K562 (cell line): ENCODE measurements around the gene CCDC144A. TPM values are rescaled to one million over a fixed set of nuclear protein-coding genes. Genes with fewer than 3 reads are reported as not detected.
A peak's percentile ranks its signal among the peaks of the same experiment; 100 is the strongest.
"Not testable (repeated sequence)": the region's sequence is repeated elsewhere in the genome, so short reads cannot be mapped to it uniquely, and the experiment has no call there.

Experiments
- ATAC-seq: fragments of 200-7000 bp; cut with Tn5 transposase; 3 replicates; pipeline ENCODE4 v1.9.1; 2020; ENCODE audit warnings: moderate library complexity
- BruUV-seq: library from RNA; stranded (reverse); fragments of 400-500 nt; replicated peaks from 2 replicates; lab custom pipeline; 2021; lab: Mats Ljungman, UMichigan
- CTCF ChIA-PET: fragments of 300-600 bp; formaldehyde crosslinking; extraction: SDS; loops from one replicate; lab custom pipeline; 2021; ENCODE audit warnings: low intra/inter-chr PET ratio; lab: Yijun Ruan, JAX
- POLR2A ChIA-PET: fragments of 300-600, 350-650 bp; sonication (Branson Sonifier 250); formaldehyde crosslinking; extraction: SDS; loops from one replicate; lab custom pipeline; 2021; ENCODE audit warnings: antibody characterized with exemption, inconsistent platforms; lab: Yijun Ruan, JAX
- DNase-seq, 4 experiments: peaks; one replicate each; pipeline versions ENCODE4 v3.0.0 to v3.0.0-alpha.2; 2011 to 2018; ENCODE audit warnings: low spot score in 3 of 4, mixed read lengths in 3 of 4; ENCODE audit errors: extremely low read depth in 1 of 4
- FAIRE-seq: peaks from 2 replicates; lab custom pipeline; 2011; peaks lifted over from hg19 to GRCh38; lab: Jason Lieb, UNC
- H2AFZ ChIP-seq: 2 replicates; pipeline ENCODE4 v1.6.0; 2011; ENCODE audit warnings: low read depth, low read length, control low read depth, inconsistent platforms
- H3K27ac ChIP-seq: fragments of 200-600 bp; 3 replicates; pipeline ENCODE4 v1.8.0; 2011; ENCODE audit warnings: low read depth, mild to moderate bottlenecking, control low read depth, inconsistent platforms, low read length, moderate library complexity, mixed read lengths; ENCODE audit errors: extremely low read depth
- H3K27me3 ChIP-seq, 2 experiments: fragments of 300-600 bp in 1 of 2; 2 replicates in 1 of 2; 3 replicates in 1 of 2; pipeline versions ENCODE4 v1.6.0 to v1.8.0; 2011; ENCODE audit warnings: inconsistent platforms in 2 of 2, low read length in 2 of 2, mild to moderate bottlenecking in 1 of 2, mixed read lengths in 1 of 2, moderate library complexity in 1 of 2; ENCODE audit not compliant: control insufficient read depth in 2 of 2, insufficient read depth in 2 of 2
- H3K36me3 ChIP-seq: fragments of 300-600 bp; 3 replicates; pipeline ENCODE4 v1.8.0; 2011; ENCODE audit warnings: mild to moderate bottlenecking, low read length, inconsistent platforms; ENCODE audit not compliant: control insufficient read depth, insufficient read depth
- H3K4me1 ChIP-seq, 2 experiments: fragments of 200-600 bp in 1 of 2; replicated peaks in 1 of 2; 2 replicates in 1 of 2; 3 replicates in 1 of 2; pipeline versions ENCODE4 v1.5.1 to v1.8.0; 2011; ENCODE audit warnings: inconsistent platforms in 2 of 2, low read length in 2 of 2, mild to moderate bottlenecking in 1 of 2, mixed read lengths in 1 of 2, moderate library complexity in 1 of 2; ENCODE audit not compliant: control insufficient read depth in 2 of 2, insufficient read depth in 2 of 2
- H3K4me2 ChIP-seq: 2 replicates; pipeline ENCODE4 v1.6.1; 2011; ENCODE audit warnings: low read length, control low read depth, inconsistent platforms, mixed read lengths; ENCODE audit not compliant: insufficient read depth
- H3K4me3 ChIP-seq: fragments of 200-600 bp; sonication (generic), shearing (Covaris generic); 2 replicates; pipeline ENCODE4 v1.5.1; 2016; ENCODE audit warnings: control low read depth, inconsistent platforms
- H3K79me2 ChIP-seq: fragments of 200-600 bp; 3 replicates; pipeline ENCODE4 v1.8.0; 2011; ENCODE audit warnings: low read length, inconsistent platforms; ENCODE audit not compliant: control insufficient read depth, insufficient read depth
- H3K9ac ChIP-seq, 2 experiments: 2 replicates each; pipeline versions ENCODE4 v1.6.0 to v1.6.1; 2011; ENCODE audit warnings: low read depth in 2 of 2, low read length in 2 of 2, control low read depth in 1 of 2, inconsistent platforms in 1 of 2, mild to moderate bottlenecking in 1 of 2, mixed read lengths in 1 of 2; ENCODE audit not compliant: insufficient read depth in 1 of 2
- H3K9me1 ChIP-seq: one replicate; pipeline ENCODE4 v1.6.0; 2011; ENCODE audit warnings: inconsistent platforms, mild to moderate bottlenecking, low read length, moderate library complexity; ENCODE audit not compliant: control insufficient read depth, insufficient read depth
- H3K9me3 ChIP-seq: replicated peaks from 2 replicates; pipeline ENCODE4 v1.5.1; 2011; ENCODE audit warnings: low read depth, low read length, inconsistent platforms; ENCODE audit not compliant: control insufficient read depth, insufficient read depth
- H4K20me1 ChIP-seq: replicated peaks from 2 replicates; pipeline ENCODE4 v1.6.1; 2011; ENCODE audit warnings: low read length, inconsistent platforms, mixed read lengths; ENCODE audit not compliant: control insufficient read depth, insufficient read depth
- EHMT2 ChIP-seq: fragments of 450-650 bp; IDR thresholded peaks from 2 replicates; pipeline ENCODE4 v1.6.1; 2018; ENCODE audit warnings: antibody characterized with exemption
- MIER1 ChIP-seq: fragments of 450-650 bp; IDR thresholded peaks from 2 replicates; pipeline ENCODE4 v1.6.1; 2016; ENCODE audit warnings: antibody characterized with exemption, mild to moderate bottlenecking, low read depth
- MNT ChIP-seq, 2 experiments: fragments of 450-650 bp; conservative IDR thresholded peaks; 2 replicates each; pipeline ENCODE4 v1.6.1; 2017; ENCODE audit warnings: mild to moderate bottlenecking in 2 of 2, moderate library complexity in 2 of 2
- PRMT5 ChIP-seq: sonication (generic); formaldehyde crosslinking; IDR thresholded peaks from 2 replicates; pipeline ENCODE4 v1.5.0; 2020; ENCODE audit warnings: missing genetic modification reagents
- REST ChIP-seq, 2 experiments: fragments of 450-650 bp; formaldehyde crosslinking in 1 of 2; IDR thresholded peaks; 2 replicates each; pipeline versions ENCODE4 v1.4.0 to v1.6.1; 2014 to 2020; ENCODE audit warnings: mild to moderate bottlenecking in 2 of 2, borderline replicate concordance in 1 of 2, low read depth in 1 of 2
- ZNF24 ChIP-seq: fragments of 450-650 bp; IDR thresholded peaks from 2 replicates; pipeline ENCODE4 v1.6.1; 2016
- WGBS: fragments of 100-300 bp; shearing (Covaris generic); methylation state at CpG from one replicate; pipeline ENCODE4 v1.1.6; 2016; ENCODE audit warnings: low coverage, mixed read lengths; ENCODE audit not compliant: insufficient coverage; ENCODE audit errors: missing lambda C conversion rate; 5-methylcytosine and 5-hydroxymethylcytosine counted together
- in situ Hi-C: fragments of 300-500 bp; cut with MboI; formaldehyde crosslinking; loops from 4 replicates; pipeline ENCODE4 v1.15.0; 2018; ENCODE audit warnings: inconsistent platforms, mixed read lengths
- intact Hi-C: fragments of 100-400 bp; cut with micrococcal nuclease; formaldehyde crosslinking; loops from 2 replicates; pipeline ENCODE4 v1.14.2; 2022
- polyA plus RNA-seq, 8 experiments: library from polyadenylated mRNA; depleted of rRNA in 4 of 8; stranded (reverse) in 5 of 8; unstranded in 3 of 8; fragments of >200 nt; fragmentation: Nextera tagmentation in 2 of 8; fragmentation: Illumina TruSeq in 1 of 8; extraction: Ambion mirVana in 2 of 8; extraction: Trizol in 1 of 8; gene quantifications; 2 replicates each; pipeline versions ENCODE4 v1.2.1 to v1.2.3, GENCODE V29; 2011 to 2014; ENCODE audit warnings: inconsistent platforms in 1 of 8, missing spikeins in 1 of 8
- total RNA-seq, 7 experiments: library from RNA; depleted of rRNA in 6 of 7; stranded (reverse); fragments of >200 nt in 6 of 7; fragmentation: Illumina TruSeq in 2 of 7; extraction: Trizol in 2 of 7; gene quantifications; 2 replicates each; pipeline versions ENCODE4 v1.2.1 to v1.2.3, GENCODE V29; 2011 to 2021; ENCODE audit warnings: low replicate concordance in 1 of 7

CCDC144A gene
- total and polyA plus RNA-seq, 9 of the 15 experiments (the other 6 are each of a cell fraction or from before 2014, with no cell fraction given) = 0.03 to 0.76 (median 0.36) TPM

GRCh38 chr17:16812126-16812525, 122.1 kb downstream of the CCDC144A start:
- CTCF ChIA-PET, H3K4me3 ChIP-seq, H3K9me1 ChIP-seq, H4K20me1 ChIP-seq, FAIRE-seq, H3K9ac ChIP-seq, POLR2A ChIA-PET, H3K4me2 ChIP-seq, H3K27ac ChIP-seq, BruUV-seq, H2AFZ ChIP-seq, H3K79me2 ChIP-seq, H3K4me1 ChIP-seq, ATAC-seq, intact Hi-C loops, H3K36me3 ChIP-seq, H3K9me3 ChIP-seq: not testable (repeated sequence)
- in situ Hi-C loops = loop anchor here (5.0 to 10.0 kb wide), 2 partner anchors 1633 to 1690 kb away; no protein-coding TSS in a partner anchor
- H3K27me3 ChIP-seq = peaks cover 3 to 16% of the 10 kb centered on the region in 2 experiments; a peak in 3 of 5 replicates
- TF ChIP-seq REST (IDR thresholded peaks at IDR 0.05; ENCODE audit: borderline replicate concordance) (peak; percentile 98), REST (CRISPR knock-in tag; IDR thresholded peaks at IDR 0.05; ENCODE audit: low read depth) (peak; percentile 90), MIER1 (peak; percentile 89), PRMT5 (CRISPR knock-in tag) (peak; percentile 75; the same call in 1 of the 2 replicates), MNT (conservative IDR thresholded peaks at IDR 0.05) (peak; percentile 26 to 48; a peak in 1 of 4 replicates), ZNF24 (peak; percentile 95), EHMT2 (peak; percentile 96)
- WGBS = 0% methylated on average over 7 of the region's 7 CpGs
- peak in 1 of 4 experiments; percentile 53 for DNase-seq
